PC-3 (cell line): ENCODE measurements around the gene CYP19A1.

Experiments used
- EZH2 ChIP-seq: fragments of 300-600 bp; sonication (generic); IDR thresholded peaks from one replicate; pipeline ENCODE4 v1.6.1; 2017; ENCODE audit warnings: antibody characterized with exemption, mild to moderate bottlenecking, low read length; ENCODE audit not compliant: unreplicated experiment
- EZH2phosphoT487 ChIP-seq: fragments of 300-600 bp; sonication (generic); IDR thresholded peaks from 2 replicates; pipeline ENCODE4 v1.6.1; 2018; ENCODE audit warnings: mild to moderate bottlenecking, antibody characterized with exemption, low read length, borderline replicate concordance
- TF ChIP-seq, protein P1 (sequence below): fragments of 300-600 bp; sonication (generic); conservative IDR thresholded peaks from 2 replicates; pipeline ENCODE4 v1.5.1; 2017; ENCODE audit warnings: antibody characterized with exemption, low read depth, mild to moderate bottlenecking, low read length

DNA sequence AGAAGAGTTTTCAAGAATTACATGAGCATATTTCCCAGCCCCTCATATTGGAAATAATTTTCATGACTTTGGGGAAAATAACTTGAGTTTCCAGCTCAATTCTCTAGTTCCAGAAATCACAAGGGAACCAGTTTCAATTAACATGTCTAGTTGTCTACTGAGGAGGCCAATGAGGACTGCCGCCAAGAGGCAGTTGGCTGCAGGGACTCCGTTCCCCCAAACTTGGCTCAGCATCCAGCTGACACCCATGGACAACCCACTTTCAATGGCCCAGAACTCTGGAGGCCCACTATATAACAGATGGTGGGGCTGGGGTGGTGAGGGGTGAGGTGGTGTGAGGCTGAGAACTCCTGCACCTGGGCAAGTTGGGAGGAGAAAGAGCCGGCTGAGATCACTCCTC lies 157.2 kb downstream of the CYP19A1 start:
- TF ChIP-seq, protein P1, sequence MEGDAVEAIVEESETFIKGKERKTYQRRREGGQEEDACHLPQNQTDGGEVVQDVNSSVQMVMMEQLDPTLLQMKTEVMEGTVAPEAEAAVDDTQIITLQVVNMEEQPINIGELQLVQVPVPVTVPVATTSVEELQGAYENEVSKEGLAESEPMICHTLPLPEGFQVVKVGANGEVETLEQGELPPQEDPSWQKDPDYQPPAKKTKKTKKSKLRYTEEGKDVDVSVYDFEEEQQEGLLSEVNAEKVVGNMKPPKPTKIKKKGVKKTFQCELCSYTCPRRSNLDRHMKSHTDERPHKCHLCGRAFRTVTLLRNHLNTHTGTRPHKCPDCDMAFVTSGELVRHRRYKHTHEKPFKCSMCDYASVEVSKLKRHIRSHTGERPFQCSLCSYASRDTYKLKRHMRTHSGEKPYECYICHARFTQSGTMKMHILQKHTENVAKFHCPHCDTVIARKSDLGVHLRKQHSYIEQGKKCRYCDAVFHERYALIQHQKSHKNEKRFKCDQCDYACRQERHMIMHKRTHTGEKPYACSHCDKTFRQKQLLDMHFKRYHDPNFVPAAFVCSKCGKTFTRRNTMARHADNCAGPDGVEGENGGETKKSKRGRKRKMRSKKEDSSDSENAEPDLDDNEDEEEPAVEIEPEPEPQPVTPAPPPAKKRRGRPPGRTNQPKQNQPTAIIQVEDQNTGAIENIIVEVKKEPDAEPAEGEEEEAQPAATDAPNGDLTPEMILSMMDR: no peak
- TF ChIP-seq EZH2: no peak
- no peak for TF ChIP-seq EZH2phosphoT487
